Measurements from ENCODE around the gene MTPN.

MTPN gene

DNA sequence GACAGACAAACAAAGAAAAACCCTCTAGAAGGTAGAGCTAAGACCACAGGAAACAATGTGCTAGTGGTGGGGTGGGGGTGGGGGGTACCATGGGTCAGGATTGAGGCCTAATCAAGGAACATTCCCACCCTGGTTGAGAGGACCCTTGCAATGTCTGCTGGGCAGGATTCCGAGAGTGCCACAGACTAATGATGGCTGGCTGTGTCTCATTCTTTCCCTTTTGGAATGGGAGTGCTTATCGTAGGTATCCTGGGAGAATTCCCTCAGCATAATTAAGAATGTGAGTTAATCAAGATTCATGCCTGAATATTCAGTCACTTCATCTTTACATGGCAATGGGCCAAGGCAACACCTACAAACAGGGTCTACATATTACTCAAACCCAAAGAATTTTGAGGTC lies 14.7 kb upstream of the MTPN start:
- ChIA-PET CTCF (no interaction called here), POLR2A (ENCODE audit: low non-redundant PET) (interaction anchor here (0.5 kb wide), 1 partner anchor 319 kb away, joined by 3 read pairs; no protein-coding TSS in a partner anchor)
- no peak overlapping the region for H3K27ac ChIP-seq
- TF ChIP-seq, protein P1, sequence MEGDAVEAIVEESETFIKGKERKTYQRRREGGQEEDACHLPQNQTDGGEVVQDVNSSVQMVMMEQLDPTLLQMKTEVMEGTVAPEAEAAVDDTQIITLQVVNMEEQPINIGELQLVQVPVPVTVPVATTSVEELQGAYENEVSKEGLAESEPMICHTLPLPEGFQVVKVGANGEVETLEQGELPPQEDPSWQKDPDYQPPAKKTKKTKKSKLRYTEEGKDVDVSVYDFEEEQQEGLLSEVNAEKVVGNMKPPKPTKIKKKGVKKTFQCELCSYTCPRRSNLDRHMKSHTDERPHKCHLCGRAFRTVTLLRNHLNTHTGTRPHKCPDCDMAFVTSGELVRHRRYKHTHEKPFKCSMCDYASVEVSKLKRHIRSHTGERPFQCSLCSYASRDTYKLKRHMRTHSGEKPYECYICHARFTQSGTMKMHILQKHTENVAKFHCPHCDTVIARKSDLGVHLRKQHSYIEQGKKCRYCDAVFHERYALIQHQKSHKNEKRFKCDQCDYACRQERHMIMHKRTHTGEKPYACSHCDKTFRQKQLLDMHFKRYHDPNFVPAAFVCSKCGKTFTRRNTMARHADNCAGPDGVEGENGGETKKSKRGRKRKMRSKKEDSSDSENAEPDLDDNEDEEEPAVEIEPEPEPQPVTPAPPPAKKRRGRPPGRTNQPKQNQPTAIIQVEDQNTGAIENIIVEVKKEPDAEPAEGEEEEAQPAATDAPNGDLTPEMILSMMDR (conservative IDR thresholded peaks at IDR 0.05; ENCODE audit: low read depth), result no peak
- no peak for DNase-seq (ENCODE audit: low spot score)

DNA sequence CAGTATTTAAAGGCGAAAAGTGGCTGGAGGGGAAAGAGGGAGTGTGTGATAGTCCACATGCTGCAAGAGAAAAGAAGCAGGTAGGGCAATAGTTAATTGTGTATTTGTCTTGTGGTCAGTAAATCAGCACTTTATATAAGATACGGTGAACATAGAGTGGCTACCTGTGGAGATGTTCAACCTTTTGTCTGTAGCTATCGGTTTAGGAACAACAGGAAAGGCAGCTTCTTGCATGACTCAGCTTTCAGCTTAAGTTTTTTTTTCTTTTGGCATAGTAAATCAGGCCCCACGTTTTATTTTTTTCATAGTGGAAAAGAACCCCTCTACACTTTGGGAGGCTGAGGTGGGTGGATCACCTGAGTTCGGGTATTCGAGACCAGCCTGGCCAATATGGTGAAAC lies 14.2 kb upstream of the MTPN start:
- TF ChIP-seq, protein P1 (conservative IDR thresholded peaks at IDR 0.05; ENCODE audit: low read depth), result no peak
- H3K27ac ChIP-seq, result no peak overlapping the region
- POLR2A ChIA-PET (ENCODE audit: low non-redundant PET), result interaction anchor here (0.5 kb wide), 1 partner anchor 318 kb away, joined by 3 read pairs; no protein-coding TSS in a partner anchor
- CTCF ChIA-PET, result interaction anchor here (0.6 kb wide), 1 partner anchor 14 kb away, joined by 6 read pairs; no protein-coding TSS in a partner anchor
- DNase-seq (ENCODE audit: low spot score), result no peak

DNA sequence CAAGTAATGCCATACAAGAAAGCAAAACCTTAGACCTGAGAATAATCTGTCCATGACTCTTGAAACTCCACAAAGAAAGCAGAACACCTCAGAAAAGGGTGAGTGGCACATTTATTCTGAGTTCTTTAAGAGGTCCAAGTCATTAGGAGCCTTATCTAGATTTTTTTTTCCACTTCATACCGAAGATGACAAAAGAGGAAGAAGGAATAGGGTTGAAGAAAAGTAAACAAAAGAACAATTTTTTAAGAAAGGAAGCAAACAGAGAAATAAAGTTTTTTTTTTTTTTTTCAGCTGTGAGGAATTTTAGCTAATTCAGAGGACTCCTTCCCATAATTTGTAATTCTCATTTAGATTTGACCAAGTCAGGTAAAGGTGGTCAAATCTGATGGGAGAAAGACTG lies 13.1 kb upstream of the MTPN start:
- no peak for DNase-seq (ENCODE audit: low spot score)
- ChIA-PET POLR2A (ENCODE audit: low non-redundant PET) (no interaction called here), CTCF (no interaction called here)
- H3K27ac ChIP-seq, result no peak overlapping the region
- TF ChIP-seq, protein P1 (conservative IDR thresholded peaks at IDR 0.05; ENCODE audit: low read depth), result no peak

DNA sequence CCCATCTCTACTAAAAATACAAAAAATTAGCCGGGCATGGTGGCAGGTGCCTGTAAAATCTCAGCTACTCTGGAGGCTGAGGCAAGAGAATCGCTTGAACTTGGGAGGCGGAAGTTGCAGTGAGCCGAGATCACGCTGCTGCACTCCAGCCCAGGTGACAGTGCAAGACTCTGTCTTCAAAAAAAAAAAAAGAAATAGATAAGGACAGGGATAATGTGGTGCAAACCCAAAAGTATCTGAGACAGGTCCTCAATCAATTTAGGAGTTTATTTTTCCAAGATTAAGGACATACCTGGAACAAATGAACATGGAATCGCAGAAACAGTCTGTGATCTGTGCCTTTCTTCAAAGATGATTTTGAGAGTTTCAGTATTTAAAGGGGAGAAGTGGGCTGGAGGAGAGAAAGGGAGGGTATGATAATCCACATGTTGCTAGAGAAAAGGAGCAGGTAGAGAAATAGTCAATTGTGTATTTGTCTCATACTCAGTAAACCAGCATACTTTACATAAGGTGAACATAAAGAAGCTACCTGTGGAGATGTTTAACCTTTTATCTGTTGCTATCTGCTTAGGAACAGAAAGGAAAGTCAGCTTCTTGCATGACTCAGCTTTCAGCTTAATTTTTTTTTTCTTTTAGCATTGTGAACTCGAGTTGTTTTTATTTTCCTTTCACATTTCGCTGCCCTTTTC lies 4.9 kb upstream of the MTPN start:
- CTCF ChIA-PET, result no interaction called here
- DNase-seq (ENCODE audit: low spot score), result no peak
- POLR2A ChIA-PET (ENCODE audit: low non-redundant PET), result no interaction called here

DNA sequence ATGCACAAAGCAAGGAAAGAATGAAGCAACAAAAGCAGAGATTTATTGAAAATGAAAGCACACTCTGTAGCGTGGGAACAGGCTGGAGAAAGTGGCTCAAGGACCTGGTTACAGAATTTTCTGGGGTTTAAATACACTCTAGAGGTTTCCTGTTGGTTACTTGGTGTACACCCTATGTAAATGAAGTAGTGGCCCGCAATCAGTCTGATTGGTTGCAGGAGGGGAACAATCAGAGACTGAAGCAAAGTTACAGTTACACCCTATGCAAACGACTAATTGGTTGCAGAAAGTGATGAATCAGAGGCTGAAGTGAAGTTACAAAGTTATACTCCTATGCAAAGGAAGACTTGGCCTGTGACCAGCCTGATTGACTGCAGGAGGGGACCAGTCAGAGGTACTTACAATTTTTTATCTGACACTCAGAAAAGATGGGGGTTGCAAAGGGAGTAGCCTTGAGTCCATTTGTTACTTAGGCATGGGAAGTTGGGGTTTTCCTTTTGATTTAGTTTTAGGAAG lies 3.6 kb upstream of the MTPN start:
- ChIA-PET CTCF (no interaction called here), POLR2A (ENCODE audit: low non-redundant PET) (no interaction called here)
- TF ChIP-seq, protein P1 (conservative IDR thresholded peaks at IDR 0.05; ENCODE audit: low read depth), result no peak
- H3K27ac ChIP-seq, result no peak overlapping the region
- DNase-seq (ENCODE audit: low spot score), result no peak

More for the DNA sequence above, 4.9 kb upstream of the MTPN start:
- H3K27ac ChIP-seq, result no peak overlapping the region
- TF ChIP-seq, protein P1 (conservative IDR thresholded peaks at IDR 0.05; ENCODE audit: low read depth), result no peak

DNA sequence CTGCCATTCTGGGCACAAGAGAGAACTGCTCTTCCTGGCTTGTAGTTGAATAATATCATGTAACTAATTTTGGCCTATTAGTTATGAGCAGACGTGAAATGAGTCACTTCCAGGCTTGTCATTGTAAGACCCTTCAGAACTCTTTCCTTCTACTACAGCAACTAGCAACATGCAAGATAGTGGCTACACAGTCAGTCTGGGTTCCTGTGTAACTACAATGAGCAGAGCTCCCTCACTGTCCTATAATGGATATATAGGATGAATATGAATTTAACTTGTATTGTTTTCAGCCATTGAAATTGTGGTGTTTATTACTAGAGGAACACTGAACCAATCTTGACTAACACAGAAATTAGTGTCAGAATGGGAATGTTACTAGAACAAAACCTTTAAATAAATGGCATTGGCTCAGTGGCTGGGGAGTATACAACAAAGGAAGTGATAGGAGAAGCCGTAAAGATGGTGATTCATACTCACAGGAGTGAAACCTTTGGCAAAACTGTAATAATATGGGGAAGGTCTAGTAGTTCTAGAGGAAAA lies 2.9 kb upstream of the MTPN start:
- ChIA-PET POLR2A (ENCODE audit: low non-redundant PET) (no interaction called here), CTCF (no interaction called here)
- no peak overlapping the region for H3K27ac ChIP-seq
- TF ChIP-seq, protein P1 (conservative IDR thresholded peaks at IDR 0.05; ENCODE audit: low read depth), result no peak
- no peak for DNase-seq (ENCODE audit: low spot score)
